22Rv1 (cell line): Measurements from ENCODE around the gene VEPH1.

Experiments used
- CTCF ChIP-seq: fragments of 450-650 bp; IDR thresholded peaks from 2 replicates; pipeline ENCODE4 v1.5.1; 2017; ENCODE audit warnings: mild to moderate bottlenecking
- ZFX ChIP-seq: fragments of 450-650 bp; IDR thresholded peaks from 2 replicates; pipeline ENCODE4 v1.6.1; 2017; ENCODE audit warnings: antibody characterized with exemption, borderline replicate concordance

- no peak for TF ChIP-seq CTCF
- TF ChIP-seq ZFX = no peak
Measured at GRCh38 chr3:157453824-157454223, 49.4 kb downstream of the VEPH1 start.
